Activated CD4-positive, alpha-beta T cell treated with anti-CD3 and anti-CD28 coated beads, Interleukin-2, amount 50 U/mL, for 4 hours (primary cell): ENCODE measurements around the gene SPC24.
"Not testable (repeated sequence)": the region's sequence is repeated elsewhere in the genome, so short reads cannot be mapped to it uniquely, and the experiment has no call there.

ENCODE experiments used
- DNase-seq, 2 experiments: peaks; one replicate each; pipeline ENCODE4 v3.0.0-alpha.2; 2020

Gene SPC24

DNA sequence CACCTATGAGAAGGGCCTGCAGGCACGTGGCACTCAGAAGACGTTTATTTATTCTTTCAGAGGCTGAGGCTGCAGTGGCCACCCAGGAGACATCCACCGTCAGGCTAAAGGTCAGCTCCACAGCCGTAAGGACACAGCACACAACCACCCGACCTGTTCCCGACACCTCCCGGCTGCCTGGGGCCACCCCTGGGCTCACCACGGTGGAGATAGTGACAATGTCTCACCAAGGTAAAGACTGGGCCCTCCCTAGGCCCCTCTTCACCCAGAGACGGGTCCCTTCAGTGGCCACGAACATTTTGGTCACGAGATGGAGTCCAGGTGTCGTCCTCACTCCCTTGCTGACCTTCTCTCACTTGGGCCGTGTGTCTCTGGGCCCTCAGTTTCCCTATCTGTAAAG is 32.5 kb downstream of the SPC24 start:
- DNase-seq, result no peak

GRCh38 chr19:11121963-11122362 is 33.6 kb downstream of the SPC24 start:
- not testable (repeated sequence) for DNase-seq

DNA sequence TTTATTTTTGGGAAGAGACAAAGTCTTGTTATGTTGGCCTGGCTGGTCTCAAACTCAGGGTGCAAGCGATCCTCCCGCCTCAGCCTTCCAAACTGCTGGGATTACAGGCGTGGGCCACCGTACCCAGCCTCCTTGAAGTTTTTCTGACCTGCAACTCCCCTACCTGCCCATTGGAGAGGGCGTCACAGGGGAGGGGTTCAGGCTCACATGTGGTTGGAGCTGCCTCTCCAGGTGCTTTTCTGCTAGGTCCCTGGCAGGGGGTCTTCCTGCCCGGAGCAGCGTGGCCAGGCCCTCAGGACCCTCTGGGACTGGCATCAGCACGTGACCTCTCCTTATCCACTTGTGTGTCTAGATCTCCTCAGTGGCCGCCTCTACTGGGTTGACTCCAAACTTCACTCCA is 39.1 kb downstream of the SPC24 start:
- DNase-seq, result no peak

GRCh38 chr19:11115895-11116446 is 39.6 kb downstream of the SPC24 start:
- DNase-seq, result no peak

DNA sequence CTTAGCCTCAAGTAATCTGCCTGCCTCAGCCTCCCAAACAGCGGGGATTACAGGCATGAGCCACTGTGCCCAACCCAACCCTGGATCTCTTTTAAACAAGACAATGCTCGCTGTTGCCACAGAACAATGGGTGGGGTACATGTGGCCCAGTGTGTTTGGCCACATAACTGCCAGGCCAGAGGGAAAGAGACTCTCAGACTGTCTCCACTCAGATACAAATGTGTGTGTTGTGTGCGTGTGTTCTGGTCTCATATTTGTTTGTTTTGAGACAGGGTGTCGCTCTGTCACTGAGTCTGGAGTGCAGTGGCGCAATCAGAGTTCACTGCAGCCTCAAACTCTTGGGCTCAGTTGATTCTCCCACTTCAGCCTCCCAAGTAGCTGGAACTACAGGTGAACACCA is 40.5 kb downstream of the SPC24 start:
- no peak for DNase-seq

GRCh38 chr19:11113140-11113708 is 42.4 kb downstream of the SPC24 start:
- no peak for DNase-seq

GRCh38 chr19:11111771-11112144 is 43.8 kb downstream of the SPC24 start:
- no peak for DNase-seq

- no peak for DNase-seq
Measured at GRCh38 chr19:11111117-11111770, 44.3 kb downstream of the SPC24 start.

- DNase-seq, result no peak
Measured at GRCh38 chr19:11108746-11109145, 46.8 kb downstream of the SPC24 start.

DNA sequence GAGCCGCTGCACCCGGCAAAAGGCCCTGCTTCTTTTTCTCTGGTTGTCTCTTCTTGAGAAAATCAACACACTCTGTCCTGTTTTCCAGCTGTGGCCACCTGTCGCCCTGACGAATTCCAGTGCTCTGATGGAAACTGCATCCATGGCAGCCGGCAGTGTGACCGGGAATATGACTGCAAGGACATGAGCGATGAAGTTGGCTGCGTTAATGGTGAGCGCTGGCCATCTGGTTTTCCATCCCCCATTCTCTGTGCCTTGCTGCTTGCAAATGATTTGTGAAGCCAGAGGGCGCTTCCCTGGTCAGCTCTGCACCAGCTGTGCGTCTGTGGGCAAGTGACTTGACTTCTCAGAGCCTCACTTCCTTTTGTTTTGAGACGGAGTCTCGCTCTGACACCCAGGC is 49.1 kb downstream of the SPC24 start:
- DNase-seq, result no peak

- no peak for DNase-seq
Measured at GRCh38 chr19:11105014-11105636, 50.5 kb downstream of the SPC24 start.

GRCh38 chr19:11103667-11104066 is 51.9 kb downstream of the SPC24 start:
- not testable (repeated sequence) for DNase-seq

DNA sequence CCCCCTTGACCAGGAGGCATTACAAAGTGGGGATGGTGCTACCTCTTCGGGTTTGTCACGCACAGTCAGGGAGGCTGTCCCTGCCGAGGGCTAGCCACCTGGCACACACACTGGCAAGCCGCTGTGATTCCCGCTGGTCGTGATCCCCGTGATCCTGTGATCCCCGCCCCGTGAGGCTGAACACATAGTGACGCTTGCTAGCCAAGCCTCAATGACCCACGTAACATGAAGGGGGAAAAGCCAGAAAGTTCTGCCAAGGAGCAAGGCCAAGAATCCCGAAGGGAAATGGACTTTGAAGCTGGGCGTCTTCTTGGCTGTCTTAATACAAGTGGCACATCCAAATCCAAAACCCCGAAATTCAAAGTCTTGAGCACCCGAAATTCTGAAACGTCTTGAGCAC is 52.6 kb downstream of the SPC24 start:
- DNase-seq, result no peak

- no peak for DNase-seq
Measured at GRCh38 chr19:11101057-11101456, 54.5 kb downstream of the SPC24 start.

DNA sequence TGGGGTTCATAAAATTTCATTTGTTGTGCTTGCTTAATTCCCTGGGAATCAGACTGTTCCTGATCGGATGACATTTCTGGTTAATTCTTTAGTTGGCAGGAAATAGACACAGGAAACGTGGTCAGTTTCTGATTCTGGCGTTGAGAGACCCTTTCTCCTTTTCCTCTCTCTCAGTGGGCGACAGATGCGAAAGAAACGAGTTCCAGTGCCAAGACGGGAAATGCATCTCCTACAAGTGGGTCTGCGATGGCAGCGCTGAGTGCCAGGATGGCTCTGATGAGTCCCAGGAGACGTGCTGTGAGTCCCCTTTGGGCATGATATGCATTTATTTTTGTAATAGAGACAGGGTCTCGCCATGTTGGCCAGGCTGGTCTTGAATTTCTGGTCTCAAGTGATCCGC is 55.5 kb downstream of the SPC24 start:
- no peak for DNase-seq

- no peak for DNase-seq
Measured at GRCh38 chr19:11098861-11099260, 56.7 kb downstream of the SPC24 start.

DNA sequence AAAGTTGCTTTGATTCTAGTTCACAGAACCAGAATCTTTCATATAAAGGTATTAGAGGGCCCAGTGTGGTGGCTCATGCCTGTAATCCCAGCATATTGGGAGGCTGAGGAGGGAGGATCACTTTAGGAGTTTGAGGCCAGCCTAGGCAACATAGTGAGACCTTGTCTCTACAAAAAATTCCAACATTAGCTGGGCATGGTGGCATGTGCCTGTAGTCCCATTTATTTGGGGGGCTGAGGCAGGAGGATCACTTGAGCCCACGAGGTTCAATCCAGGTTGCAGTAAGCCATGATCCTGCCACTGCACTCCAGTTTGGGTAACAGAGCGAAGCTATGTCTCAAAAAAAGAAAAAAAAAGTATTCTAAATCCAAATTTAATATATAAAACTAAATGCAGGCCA is 57.3 kb downstream of the SPC24 start:
- no peak for DNase-seq

DNA sequence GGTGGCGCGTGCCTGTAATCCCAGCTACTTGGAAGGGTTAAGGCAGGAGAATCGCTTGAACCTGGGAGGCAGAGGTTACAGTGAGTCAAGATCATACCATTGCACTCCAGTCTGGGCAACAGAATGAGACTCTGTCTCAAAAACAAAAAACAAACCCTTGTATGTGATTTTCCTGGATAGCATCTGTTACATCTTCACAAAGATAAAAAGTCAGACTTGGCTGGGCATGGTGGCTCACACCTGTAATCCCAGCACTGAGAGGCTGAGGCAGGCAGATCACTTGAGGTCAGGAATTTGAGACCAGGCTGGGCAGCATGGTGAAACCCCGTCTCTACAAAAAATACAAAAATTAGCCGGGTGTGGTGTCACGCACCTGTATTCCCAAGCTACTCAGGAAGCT is 58.2 kb downstream of the SPC24 start:
- DNase-seq, result not testable (repeated sequence)

DNA sequence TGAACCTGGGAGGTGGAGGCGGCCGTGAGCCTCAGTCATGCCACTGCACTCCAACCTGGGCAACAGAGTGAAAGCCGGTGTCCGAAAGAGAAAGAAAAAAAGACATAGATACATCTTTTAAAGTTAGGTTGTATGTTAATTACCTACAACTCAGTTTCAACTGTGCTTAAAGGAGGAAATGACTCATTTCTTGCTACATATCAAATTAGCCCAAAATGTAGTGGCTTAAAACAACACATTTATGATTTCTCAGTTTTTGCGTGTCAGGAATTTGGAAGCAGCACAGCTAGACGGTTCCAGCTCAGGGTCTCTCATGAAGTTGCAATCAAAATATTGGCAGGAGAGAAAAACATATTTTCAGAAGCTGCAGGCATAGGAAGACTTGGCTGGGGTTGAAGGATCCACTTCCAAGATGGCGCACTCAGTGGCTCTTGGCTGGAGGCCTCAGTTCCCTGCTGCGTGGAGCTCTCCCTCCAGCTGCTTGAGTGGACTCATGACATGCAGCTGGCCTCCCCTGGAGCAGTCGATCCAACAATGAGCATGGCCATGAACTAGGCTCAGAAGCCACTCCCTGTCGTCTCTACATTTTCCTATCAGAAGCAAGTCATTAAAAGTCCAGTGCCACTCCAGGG is 59.3 kb downstream of the SPC24 start:
- no peak for DNase-seq
